Fibroblast of lung (primary cell): ENCODE measurements around the gene MPC1. TPM values are rescaled to one million over a fixed set of nuclear protein-coding genes. Genes with fewer than 3 reads are reported as not detected.
"Not testable (repeated sequence)": the region's sequence is repeated elsewhere in the genome, so short reads cannot be mapped to it uniquely, and the experiment has no call there.

Source experiments
- DNase-seq, 2 donors: peaks; one replicate each; pipeline versions ENCODE4 v3.0.0 to v3.0.0-alpha.2; 2010; ENCODE audit warnings: low read depth in 2 of 2
- H2AFZ ChIP-seq: 2 replicates; pipeline ENCODE4 v1.5.1; 2012; ENCODE audit warnings: low read length, control low read depth, inconsistent platforms
- H3K27ac ChIP-seq: 2 replicates; pipeline ENCODE4 v1.5.1; 2011; ENCODE audit warnings: low read length, control low read depth; ENCODE audit not compliant: insufficient read depth
- H3K27me3 ChIP-seq: 2 replicates; pipeline ENCODE4 v1.5.1; 2011; ENCODE audit warnings: mild to moderate bottlenecking, low read length; ENCODE audit not compliant: control insufficient read depth, insufficient read depth
- H3K36me3 ChIP-seq: 2 replicates; pipeline ENCODE4 v1.5.1; 2011; ENCODE audit warnings: low read length; ENCODE audit not compliant: control insufficient read depth, insufficient read depth
- H3K4me1 ChIP-seq: 2 replicates; pipeline ENCODE4 v1.5.1; 2011; ENCODE audit warnings: low read length; ENCODE audit not compliant: control insufficient read depth, insufficient read depth; ENCODE audit errors: extremely low read depth
- H3K4me2 ChIP-seq: 2 replicates; pipeline ENCODE4 v1.5.1; 2011; ENCODE audit warnings: low read length, control low read depth; ENCODE audit not compliant: insufficient read depth; ENCODE audit errors: extremely low read depth
- H3K4me3 ChIP-seq, 4 experiments: fragments of 200-600 bp in 1 of 4; sonication (generic) in 1 of 4; replicated peaks in 1 of 4; 2 replicates each; pipeline ENCODE4 v1.5.1; 2011 to 2016; ENCODE audit warnings: low read length in 4 of 4, low read depth in 3 of 4, mild to moderate bottlenecking in 3 of 4, control low read depth in 2 of 4, inconsistent platforms in 1 of 4, mixed read lengths in 1 of 4; ENCODE audit not compliant: insufficient read depth in 1 of 4; ENCODE audit errors: control extremely low read depth in 1 of 4
- H3K79me2 ChIP-seq: 2 replicates; pipeline ENCODE4 v1.5.1; 2012; ENCODE audit warnings: mild to moderate bottlenecking, low read length, inconsistent platforms; ENCODE audit not compliant: control insufficient read depth, insufficient read depth
- H3K9ac ChIP-seq: 2 replicates; pipeline ENCODE4 v1.5.1; 2011; ENCODE audit warnings: mild to moderate bottlenecking, low read length, control low read depth; ENCODE audit not compliant: insufficient read depth
- H3K9me3 ChIP-seq: 2 replicates; pipeline ENCODE4 v1.5.1; 2012; ENCODE audit warnings: low read depth, low read length; ENCODE audit not compliant: control insufficient read depth, insufficient read depth
- H4K20me1 ChIP-seq: 2 replicates; pipeline ENCODE4 v1.5.1; 2011; ENCODE audit warnings: low read length; ENCODE audit not compliant: control insufficient read depth, insufficient read depth; ENCODE audit errors: extremely low read depth
- CTCF ChIP-seq, 2 donors: IDR thresholded peaks in 1 of 2; conservative IDR thresholded peaks in 1 of 2; 1 replicate in 1 of 2; 2 replicates in 1 of 2; pipeline ENCODE4 v1.5.1; 2011 to 2012; ENCODE audit warnings: low read length in 2 of 2, control low read depth in 1 of 2, inconsistent platforms in 1 of 2, low read depth in 1 of 2, mild to moderate bottlenecking in 1 of 2
- EZH2 ChIP-seq: IDR thresholded peaks from 2 replicates; pipeline ENCODE4 v1.5.1; 2012; ENCODE audit warnings: low read length, control low read depth, mild to moderate bottlenecking; ENCODE audit errors: missing control alignments
- polyA plus RNA-seq, 2 donors: library from polyadenylated mRNA; depleted of rRNA in 1 of 2; stranded (reverse) in 1 of 2; unstranded in 1 of 2; fragments of >200 nt; gene quantifications; 2 replicates each; pipeline ENCODE4 v1.2.1, GENCODE V29; 2011 to 2012; ENCODE audit warnings: missing spikeins in 1 of 2
- total RNA-seq: library from RNA; depleted of rRNA; stranded (reverse); fragments of >200 nt; gene quantifications from 2 replicates; pipeline ENCODE4 v1.2.1, GENCODE V29; 2014

The MPC1 gene
- total and polyA plus RNA-seq, 2 donors (not counting 1 experiment from before 2014, with no cell fraction given): 19.3 to 28.7 TPM

- no peaks in the 10 kb centered on the region for H3K9me3 ChIP-seq
- TF ChIP-seq CTCF (conservative IDR thresholded peaks at IDR 0.05 in 1 of 2, IDR thresholded peaks at IDR 0.05 in 1 of 2; ENCODE audit: low read depth in 1 of 2, low read length in 2 of 2) (no peak), EZH2 (no peak)
- no peaks in the 10 kb centered on the region for H3K4me1 ChIP-seq
- H3K36me3 ChIP-seq: no peaks in the 10 kb centered on the region
- no peak overlapping the region for H3K27ac ChIP-seq
- H3K27me3 ChIP-seq: no peaks in the 10 kb centered on the region
- H3K79me2 ChIP-seq: peaks cover 3% of the 10 kb centered on the region
- H3K4me3 ChIP-seq: no peak overlapping the region
- no peak overlapping the region for H2AFZ ChIP-seq
- DNase-seq: no peak
- H4K20me1 ChIP-seq: no peaks in the 10 kb centered on the region
- no peak overlapping the region for H3K4me2 ChIP-seq
- no peak overlapping the region for H3K9ac ChIP-seq
Measured at GRCh38 chr6:166346965-166347364, 35.8 kb downstream of the MPC1 start.

- H2AFZ ChIP-seq: no peak overlapping the region
- H4K20me1 ChIP-seq: no peaks in the 10 kb centered on the region
- H3K79me2 ChIP-seq: peaks cover 8% of the 10 kb centered on the region
- no peaks in the 10 kb centered on the region for H3K36me3 ChIP-seq
- no peak for TF ChIP-seq EZH2
- TF ChIP-seq CTCF (conservative IDR thresholded peaks at IDR 0.05 in 1 of 2, IDR thresholded peaks at IDR 0.05 in 1 of 2; ENCODE audit: low read depth in 1 of 2, low read length in 2 of 2): no peak
- no peaks in the 10 kb centered on the region for H3K27me3 ChIP-seq
- no peak overlapping the region for H3K27ac ChIP-seq
- DNase-seq: no peak
- H3K4me3 ChIP-seq: no peak overlapping the region
- H3K9me3 ChIP-seq: no peaks in the 10 kb centered on the region
- no peak overlapping the region for H3K4me2 ChIP-seq
- no peak overlapping the region for H3K9ac ChIP-seq
- no peaks in the 10 kb centered on the region for H3K4me1 ChIP-seq
Measured at GRCh38 chr6:166346449-166346848, 36.3 kb downstream of the MPC1 start.

GRCh38 chr6:166345672-166346071 is 37.1 kb downstream of the MPC1 start:
- H2AFZ ChIP-seq, H3K36me3 ChIP-seq, H3K4me1 ChIP-seq, H3K27ac ChIP-seq, H4K20me1 ChIP-seq, H3K9me3 ChIP-seq, H3K27me3 ChIP-seq, DNase-seq, H3K9ac ChIP-seq, H3K4me2 ChIP-seq, H3K4me3 ChIP-seq: not testable (repeated sequence)
- H3K79me2 ChIP-seq: peaks cover 16% of the 10 kb centered on the region

GRCh38 chr6:166344921-166345320 is 37.8 kb downstream of the MPC1 start:
- not testable (repeated sequence) for H3K4me3 ChIP-seq, H3K36me3 ChIP-seq, H3K4me1 ChIP-seq, H3K27ac ChIP-seq, H4K20me1 ChIP-seq, H3K27me3 ChIP-seq, H2AFZ ChIP-seq, DNase-seq, H3K9me3 ChIP-seq, H3K4me2 ChIP-seq, H3K9ac ChIP-seq
- H3K79me2 ChIP-seq: peaks cover 24% of the 10 kb centered on the region
